ENCODE measurements around the gene RRAS2.
"Not testable (repeated sequence)": the region's sequence is repeated elsewhere in the genome, so short reads cannot be mapped to it uniquely, and the experiment has no call there.

GRCh38 chr11:14406116-14406515 is 47.1 kb upstream of the RRAS2 start:
- TF ChIP-seq, protein P1, sequence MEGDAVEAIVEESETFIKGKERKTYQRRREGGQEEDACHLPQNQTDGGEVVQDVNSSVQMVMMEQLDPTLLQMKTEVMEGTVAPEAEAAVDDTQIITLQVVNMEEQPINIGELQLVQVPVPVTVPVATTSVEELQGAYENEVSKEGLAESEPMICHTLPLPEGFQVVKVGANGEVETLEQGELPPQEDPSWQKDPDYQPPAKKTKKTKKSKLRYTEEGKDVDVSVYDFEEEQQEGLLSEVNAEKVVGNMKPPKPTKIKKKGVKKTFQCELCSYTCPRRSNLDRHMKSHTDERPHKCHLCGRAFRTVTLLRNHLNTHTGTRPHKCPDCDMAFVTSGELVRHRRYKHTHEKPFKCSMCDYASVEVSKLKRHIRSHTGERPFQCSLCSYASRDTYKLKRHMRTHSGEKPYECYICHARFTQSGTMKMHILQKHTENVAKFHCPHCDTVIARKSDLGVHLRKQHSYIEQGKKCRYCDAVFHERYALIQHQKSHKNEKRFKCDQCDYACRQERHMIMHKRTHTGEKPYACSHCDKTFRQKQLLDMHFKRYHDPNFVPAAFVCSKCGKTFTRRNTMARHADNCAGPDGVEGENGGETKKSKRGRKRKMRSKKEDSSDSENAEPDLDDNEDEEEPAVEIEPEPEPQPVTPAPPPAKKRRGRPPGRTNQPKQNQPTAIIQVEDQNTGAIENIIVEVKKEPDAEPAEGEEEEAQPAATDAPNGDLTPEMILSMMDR (IDR thresholded peaks at IDR 0.05): not testable (repeated sequence)
- TF ChIP-seq EP300 (IDR thresholded peaks at IDR 0.05; ENCODE audit: low read depth); POLR2A (IDR thresholded peaks at IDR 0.05); POLR2AphosphoS5 (IDR thresholded peaks at IDR 0.05): not testable (repeated sequence)

Data from transverse colon (tissue), 4 donors.